Measurements from ENCODE around the gene TMEM164.

Gene TMEM164

GRCh38 chrX:110215411-110215810, 212.5 kb downstream of the TMEM164 start:
- DNase-seq: no peak

GRCh38 chrX:110216027-110216426, 213.1 kb downstream of the TMEM164 start:
- DNase-seq: no peak

GRCh38 chrX:110218591-110218990, 215.7 kb downstream of the TMEM164 start:
- DNase-seq: no peak

DNA sequence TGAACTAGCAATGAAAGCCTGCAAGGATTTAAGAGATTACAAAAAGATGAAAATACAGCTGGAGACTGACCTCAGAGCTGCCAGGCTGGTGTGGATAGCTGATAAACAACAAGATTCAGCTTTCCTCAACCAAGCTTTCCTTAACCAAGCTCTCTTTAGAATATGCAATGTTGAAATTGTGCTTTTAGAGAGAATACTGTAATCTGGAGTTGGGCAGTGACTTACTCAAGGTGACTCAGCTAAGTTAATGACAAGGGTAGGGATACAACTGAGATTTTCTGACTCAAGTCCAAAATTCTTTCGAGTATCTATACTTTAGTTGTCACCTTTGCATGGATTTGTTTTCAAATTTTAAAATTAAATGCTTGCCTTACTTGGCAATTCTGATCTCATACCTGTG, 217.0 kb downstream of the TMEM164 start:
- DNase-seq: no peak

GRCh38 chrX:110222497-110223257, 219.8 kb downstream of the TMEM164 start:
- DNase-seq: no peak

DNA sequence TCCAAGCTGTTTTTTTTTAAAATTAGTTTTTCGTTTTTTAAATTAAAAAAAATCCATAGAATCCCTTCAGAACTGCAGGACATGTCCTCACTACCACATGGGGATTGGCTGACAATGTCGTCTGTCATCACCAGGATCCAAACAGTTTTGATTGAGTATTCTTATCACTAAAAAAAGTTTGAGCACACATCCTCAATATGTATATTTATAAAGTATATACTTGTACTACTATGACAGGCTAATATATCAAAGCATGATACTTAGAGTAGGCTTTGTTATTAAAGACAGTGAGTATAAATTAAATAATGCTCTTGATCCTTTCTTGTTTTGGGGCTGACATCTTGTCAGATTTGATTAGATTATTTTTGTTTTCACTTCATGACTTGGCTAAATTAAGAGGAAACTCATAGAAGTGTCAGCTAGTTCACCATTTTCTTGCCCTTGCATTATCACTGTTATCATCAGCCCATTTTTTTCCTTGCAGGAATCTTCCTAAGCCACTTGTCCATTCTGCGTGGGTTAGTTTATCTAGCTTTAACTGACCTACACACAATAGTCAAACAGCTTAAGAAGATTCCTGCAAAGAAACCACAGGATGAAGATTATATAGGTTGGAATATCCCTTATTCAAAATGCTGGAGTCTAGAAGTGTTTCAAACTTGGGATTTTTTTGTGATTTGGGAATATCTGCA, 222.2 kb downstream of the TMEM164 start:
- no peak for DNase-seq

DNA sequence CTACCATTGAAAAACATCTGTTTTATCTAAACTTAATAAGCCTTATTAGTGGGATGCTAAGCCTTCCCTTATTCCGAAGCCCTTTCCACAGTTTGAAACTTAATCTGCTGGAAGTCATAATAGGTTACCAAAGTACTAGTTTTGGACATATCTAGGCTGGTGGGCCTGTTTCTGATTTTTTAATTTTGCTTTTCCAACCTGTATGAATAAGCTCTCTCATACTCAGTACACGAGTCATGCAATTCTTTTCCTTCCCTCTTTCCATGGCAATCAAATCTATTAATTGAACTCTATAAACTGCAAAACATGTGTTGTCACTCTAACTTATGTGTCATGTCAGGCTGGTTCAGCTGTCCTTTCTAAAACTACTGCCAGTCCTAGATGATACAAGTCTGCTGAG, 224.0 kb downstream of the TMEM164 start:
- DNase-seq: no peak

Data from activated CD8-positive, alpha-beta memory T cell treated with anti-CD3 and anti-CD28 coated beads for 24 hours (primary cell).